Endodermal cell (in vitro differentiated cells): ENCODE results near the gene KIAA1671. TPM values are rescaled to one million over a fixed set of nuclear protein-coding genes. Genes with fewer than 3 reads are reported as not detected.

Experiments used
- DNase-seq: peaks from one replicate; pipeline ENCODE4 v3.0.0-alpha.2; 2017
- H3K27ac ChIP-seq: 2 replicates; pipeline ENCODE4 v1.5.1; 2013; ENCODE audit warnings: mild to moderate bottlenecking, low read depth, low read length, moderate library complexity
- H3K27me3 ChIP-seq: 2 replicates; pipeline ENCODE4 v1.6.1; 2013; ENCODE audit warnings: mild to moderate bottlenecking, low read length, moderate library complexity; ENCODE audit not compliant: insufficient read depth, control insufficient read depth, poor library complexity, severe bottlenecking
- H3K36me3 ChIP-seq: 2 replicates; pipeline ENCODE4 v1.7.0; 2013; ENCODE audit warnings: mild to moderate bottlenecking, low read length, moderate library complexity; ENCODE audit not compliant: control insufficient read depth, insufficient read depth
- H3K4me1 ChIP-seq: one replicate; pipeline ENCODE4 v1.7.0; 2013; ENCODE audit warnings: low read length; ENCODE audit not compliant: control insufficient read depth, insufficient read depth
- H3K4me3 ChIP-seq: 2 replicates; pipeline ENCODE4 v1.5.1; 2013; ENCODE audit warnings: mild to moderate bottlenecking, low read length, moderate library complexity
- H3K9ac ChIP-seq: 2 replicates; pipeline ENCODE4 v1.6.1; 2013; ENCODE audit warnings: mild to moderate bottlenecking, low read length, moderate library complexity; ENCODE audit not compliant: poor library complexity, severe bottlenecking; ENCODE audit errors: extremely low read depth
- H3K9me3 ChIP-seq: 2 replicates; pipeline ENCODE4 v1.6.1; 2013; ENCODE audit warnings: mild to moderate bottlenecking, low read length, moderate library complexity; ENCODE audit not compliant: control insufficient read depth
- H3K27ac Mint-ChIP-seq: 2 replicates; pipeline ENCODE4 v1.8.0; 2020; ENCODE audit warnings: mixed read lengths
- H3K27me3 Mint-ChIP-seq: 2 replicates; pipeline ENCODE4 v1.8.0; 2021; ENCODE audit warnings: mild to moderate bottlenecking, mixed read lengths; ENCODE audit not compliant: insufficient read depth
- H3K36me3 Mint-ChIP-seq: 2 replicates; pipeline ENCODE4 v1.8.0; 2020; ENCODE audit warnings: low read depth, mixed read lengths
- H3K4me1 Mint-ChIP-seq: 2 replicates; pipeline ENCODE4 v1.8.0; 2020; ENCODE audit warnings: mixed read lengths
- H3K4me3 Mint-ChIP-seq: 2 replicates; pipeline ENCODE4 v1.8.0; 2020; ENCODE audit warnings: mild to moderate bottlenecking, moderate library complexity, mixed read lengths
- H3K9me3 Mint-ChIP-seq: 2 replicates; pipeline ENCODE4 v1.8.0; 2020; ENCODE audit warnings: mild to moderate bottlenecking, mixed read lengths
- CTCF ChIP-seq: fragments of 200-600 bp; sonication (generic); conservative IDR thresholded peaks from 2 replicates; pipeline ENCODE4 v1.5.0; 2021; ENCODE audit warnings: antibody characterized with exemption, mild to moderate bottlenecking
- WGBS, 2 experiments: methylation state at CpG; one replicate each; pipeline versions ENCODE4 v1.1.5 to v1.1.7; 2013; ENCODE audit warnings: missing lambda C conversion rate in 2 of 2, mixed read lengths in 1 of 2; ENCODE audit not compliant: insufficient coverage in 1 of 2, insufficient read length in 1 of 2; 5-methylcytosine and 5-hydroxymethylcytosine counted together
- total RNA-seq, 2 donors: library from RNA; stranded (reverse); fragmentation: NEBNext Ultra II Directional in 1 of 2; extraction: Animal tissue kit (Norgen Biotek cat#: 25700) in 1 of 2; gene quantifications; 2 replicates in 1 of 2; 3 replicates in 1 of 2; pipeline ENCODE4 v1.2.1, GENCODE V29; 2021

KIAA1671 gene
- total RNA-seq, 2 donors from 2014 or later: 38.8 to 43.7 TPM

GRCh38 chr22:25085156-25085555 lies 132.6 kb downstream of the KIAA1671 start:
- Histone ChIP-seq H3K4me3 (no peak overlapping the region), H3K4me1 (no peaks in the 10 kb centered on the region), H3K36me3 (no peaks in the 10 kb centered on the region), H3K9ac (no peak overlapping the region), H3K27me3 (no peaks in the 10 kb centered on the region), H3K9me3 (no peaks in the 10 kb centered on the region), H3K27ac (no peak overlapping the region)
- TF ChIP-seq CTCF: no peak
- no peaks in the 10 kb centered on the region for H3K4me1 Mint-ChIP-seq
- no peak overlapping the region for H3K4me3 Mint-ChIP-seq
- DNase-seq: no peak
- H3K27ac Mint-ChIP-seq: no peak overlapping the region
- peaks cover 4% of the 10 kb centered on the region for H3K36me3 Mint-ChIP-seq
- WGBS, 2 experiments: 87 to 89% methylated on average over 2 to 6 of the region's 6 CpGs
- H3K9me3 Mint-ChIP-seq: no peaks in the 10 kb centered on the region
- H3K27me3 Mint-ChIP-seq: no peaks in the 10 kb centered on the region

- no peak for DNase-seq
- Mint-ChIP-seq H3K27me3 (no peaks in the 10 kb centered on the region), H3K4me1 (no peaks in the 10 kb centered on the region), H3K27ac (no peak overlapping the region), H3K36me3 (peaks cover 4% of the 10 kb centered on the region), H3K4me3 (no peak overlapping the region), H3K9me3 (no peaks in the 10 kb centered on the region)
- no peaks in the 10 kb centered on the region for H3K27me3 ChIP-seq
- no peaks in the 10 kb centered on the region for H3K9me3 ChIP-seq
- H3K27ac ChIP-seq: no peak overlapping the region
- H3K4me3 ChIP-seq: no peak overlapping the region
- no peak overlapping the region for H3K9ac ChIP-seq
- H3K4me1 ChIP-seq: no peaks in the 10 kb centered on the region
- WGBS, 2 experiments: 91 to 95% methylated on average over 9 to 13 of the region's 14 CpGs
- no peak for TF ChIP-seq CTCF
- no peaks in the 10 kb centered on the region for H3K36me3 ChIP-seq
Observed at GRCh38 chr22:25085930-25086901, 133.7 kb downstream of the KIAA1671 start.

- Histone ChIP-seq H3K27me3 (no peaks in the 10 kb centered on the region), H3K36me3 (no peaks in the 10 kb centered on the region), H3K27ac (no peak overlapping the region), H3K4me3 (no peak overlapping the region), H3K9ac (no peak overlapping the region), H3K4me1 (no peaks in the 10 kb centered on the region), H3K9me3 (no peaks in the 10 kb centered on the region)
- DNase-seq: no peak
- Mint-ChIP-seq H3K36me3 (peaks cover 4% of the 10 kb centered on the region), H3K9me3 (no peaks in the 10 kb centered on the region), H3K4me1 (no peaks in the 10 kb centered on the region), H3K27ac (no peak overlapping the region), H3K27me3 (no peaks in the 10 kb centered on the region), H3K4me3 (no peak overlapping the region)
- no peak for TF ChIP-seq CTCF
- WGBS, 2 experiments: 92 to 100% methylated on average over 1 to 5 of the region's 5 CpGs
Observed at GRCh38 chr22:25086902-25087282, 134.4 kb downstream of the KIAA1671 start.
